ENCODE results near the gene ATF4.

GRCh38 chr22:39489094-39490068, 31.0 kb upstream of the ATF4 start:
- TF ChIP-seq CTCF (IDR thresholded peaks at IDR 0.05; ENCODE audit: extremely low read depth in 1 of 2, insufficient read depth in 1 of 2, low read depth in 1 of 2, low read length in 2 of 2) (no peak), EZH2 (IDR thresholded peaks at IDR 0.05; ENCODE audit: borderline replicate concordance, low read depth, low read length, severe bottlenecking) (no peak), FOS (IDR thresholded peaks at IDR 0.05; ENCODE audit: borderline replicate concordance, insufficient read depth, low read length) (no peak), POLR2A (IDR thresholded peaks at IDR 0.05; ENCODE audit: low read depth, low read length) (no peak), MYC (IDR thresholded peaks at IDR 0.05; ENCODE audit: low read depth, low read length) (no peak), JUN (IDR thresholded peaks at IDR 0.05; ENCODE audit: borderline replicate concordance, insufficient read depth, insufficient read length, low read depth) (no peak), POLR2AphosphoS5 (IDR thresholded peaks at IDR 0.05; ENCODE audit: insufficient read depth, low read depth, low read length) (no peak), MAX (IDR thresholded peaks at IDR 0.05; ENCODE audit: insufficient read depth, insufficient read length) (no peak)
